Prostate gland (tissue), 2 donors: ENCODE data around the gene TPM2.

ENCODE experiments used
- POLR2AphosphoS5 ChIP-seq: sonication (generic); formaldehyde crosslinking; IDR thresholded peaks from one replicate; pipeline ENCODE4 v1.6.1; 2017; ENCODE audit warnings: antibody characterized with exemption
- TF ChIP-seq, protein P1 (sequence below), 4 experiments: fragments of 200-600 bp in 2 of 4; fragments of 450-650 bp in 2 of 4; sonication (generic) in 2 of 4; IDR thresholded peaks; 1 replicate in 3 of 4; 2 replicates in 1 of 4; pipeline ENCODE4 v1.5.1; 2016 to 2019; ENCODE audit warnings: antibody characterized with exemption in 4 of 4, mild to moderate bottlenecking in 2 of 4, moderate library complexity in 2 of 4

DNA sequence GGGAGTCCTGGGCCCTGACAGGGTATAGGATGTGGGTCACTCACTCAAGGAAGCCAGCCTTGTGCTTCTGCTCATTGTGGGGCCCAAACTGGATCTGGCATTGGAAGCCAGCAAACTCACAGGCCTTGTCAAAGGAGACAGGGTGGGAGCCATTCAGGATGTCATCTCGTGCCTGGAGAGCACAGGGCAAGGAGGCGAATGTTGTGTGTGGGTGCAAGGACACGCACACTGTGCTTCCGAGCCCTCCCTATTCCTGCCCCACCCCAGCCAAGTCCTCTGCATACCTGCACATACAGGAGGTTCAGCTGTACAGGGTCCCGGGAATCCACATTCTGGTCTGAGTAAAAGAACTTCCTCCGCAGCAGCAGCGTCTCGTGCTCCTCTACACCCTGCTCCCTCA lies 34.2 kb upstream of the TPM2 start:
- TF ChIP-seq, protein P1, sequence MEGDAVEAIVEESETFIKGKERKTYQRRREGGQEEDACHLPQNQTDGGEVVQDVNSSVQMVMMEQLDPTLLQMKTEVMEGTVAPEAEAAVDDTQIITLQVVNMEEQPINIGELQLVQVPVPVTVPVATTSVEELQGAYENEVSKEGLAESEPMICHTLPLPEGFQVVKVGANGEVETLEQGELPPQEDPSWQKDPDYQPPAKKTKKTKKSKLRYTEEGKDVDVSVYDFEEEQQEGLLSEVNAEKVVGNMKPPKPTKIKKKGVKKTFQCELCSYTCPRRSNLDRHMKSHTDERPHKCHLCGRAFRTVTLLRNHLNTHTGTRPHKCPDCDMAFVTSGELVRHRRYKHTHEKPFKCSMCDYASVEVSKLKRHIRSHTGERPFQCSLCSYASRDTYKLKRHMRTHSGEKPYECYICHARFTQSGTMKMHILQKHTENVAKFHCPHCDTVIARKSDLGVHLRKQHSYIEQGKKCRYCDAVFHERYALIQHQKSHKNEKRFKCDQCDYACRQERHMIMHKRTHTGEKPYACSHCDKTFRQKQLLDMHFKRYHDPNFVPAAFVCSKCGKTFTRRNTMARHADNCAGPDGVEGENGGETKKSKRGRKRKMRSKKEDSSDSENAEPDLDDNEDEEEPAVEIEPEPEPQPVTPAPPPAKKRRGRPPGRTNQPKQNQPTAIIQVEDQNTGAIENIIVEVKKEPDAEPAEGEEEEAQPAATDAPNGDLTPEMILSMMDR (IDR thresholded peaks at IDR 0.05) = no peak
- no peak for TF ChIP-seq POLR2AphosphoS5
